Skeletal muscle cell (primary cell): ENCODE measurements around the gene DBN1.
"Not testable (repeated sequence)": the region's sequence is repeated elsewhere in the genome, so short reads cannot be mapped to it uniquely, and the experiment has no call there.

ENCODE experiments used
- DNase-seq: peaks from one replicate; pipeline ENCODE4 v3.0.0-alpha.2; 2010; ENCODE audit warnings: low read depth
- H3K4me3 ChIP-seq: 2 replicates; pipeline ENCODE4 v1.5.1; 2011; ENCODE audit warnings: low read depth, mild to moderate bottlenecking, control low read depth, low read length, moderate library complexity

Gene DBN1

DNA sequence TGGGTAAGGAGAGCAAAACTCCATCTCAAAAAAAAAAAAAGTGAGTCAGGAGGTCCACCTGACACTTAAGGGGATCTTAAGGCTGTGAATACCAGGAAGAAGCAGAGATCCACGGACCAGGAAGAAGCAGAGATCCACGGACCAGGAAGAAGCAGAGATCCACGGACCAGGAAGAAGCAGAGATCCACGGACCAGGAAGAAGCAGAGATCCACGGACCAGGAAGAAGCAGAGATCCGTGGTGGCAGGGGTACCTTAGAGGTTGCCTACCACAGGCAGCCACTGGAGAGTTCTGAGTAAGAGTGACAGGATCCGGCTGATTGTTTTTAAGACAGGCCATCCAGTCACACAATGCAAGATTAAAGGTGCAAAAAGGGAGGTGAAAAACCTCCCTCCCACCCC lies 53.0 kb downstream of the DBN1 start:
- DNase-seq, H3K4me3 ChIP-seq: not testable (repeated sequence)

DNA sequence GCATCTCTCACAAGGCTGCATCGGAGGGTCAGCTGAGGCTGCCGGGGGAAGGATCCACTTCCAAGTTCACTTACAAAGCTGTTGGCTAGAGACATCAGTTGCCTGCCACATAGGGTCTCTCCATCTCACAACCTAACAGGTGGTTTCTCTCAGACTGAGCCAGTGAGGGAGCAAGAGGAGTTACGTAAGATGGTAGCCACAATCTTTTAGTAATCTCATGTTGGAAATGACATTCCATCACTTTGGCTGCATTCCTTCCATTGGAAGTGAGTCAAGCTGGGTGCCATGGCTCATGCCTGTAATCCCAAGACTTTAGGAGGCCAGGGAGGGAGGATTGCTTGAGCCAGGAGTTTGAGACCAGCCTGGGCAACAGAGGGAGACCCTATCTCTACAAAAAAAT lies 54.4 kb downstream of the DBN1 start:
- no peak overlapping the region for H3K4me3 ChIP-seq
- no peak for DNase-seq

DNA sequence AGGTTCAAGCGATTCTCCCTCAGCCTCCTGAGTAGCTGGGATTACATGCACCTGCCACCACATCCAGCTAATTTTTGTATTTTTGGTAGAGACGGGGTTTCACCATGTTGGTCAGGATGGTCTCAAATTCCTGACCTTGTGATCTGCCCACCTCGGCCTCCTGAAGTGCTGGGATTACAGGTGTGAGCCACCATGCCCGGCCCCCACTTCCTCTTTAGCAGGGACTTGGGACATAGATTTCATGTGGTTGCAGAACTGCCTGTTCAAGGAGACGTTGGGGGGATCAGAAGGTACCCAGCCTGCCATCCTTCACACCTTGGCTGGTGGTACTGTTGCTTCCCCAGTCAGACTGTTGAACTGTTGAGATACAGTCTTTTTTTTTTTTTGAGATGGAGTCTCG lies 56.4 kb downstream of the DBN1 start:
- not testable (repeated sequence) for H3K4me3 ChIP-seq, DNase-seq

DNA sequence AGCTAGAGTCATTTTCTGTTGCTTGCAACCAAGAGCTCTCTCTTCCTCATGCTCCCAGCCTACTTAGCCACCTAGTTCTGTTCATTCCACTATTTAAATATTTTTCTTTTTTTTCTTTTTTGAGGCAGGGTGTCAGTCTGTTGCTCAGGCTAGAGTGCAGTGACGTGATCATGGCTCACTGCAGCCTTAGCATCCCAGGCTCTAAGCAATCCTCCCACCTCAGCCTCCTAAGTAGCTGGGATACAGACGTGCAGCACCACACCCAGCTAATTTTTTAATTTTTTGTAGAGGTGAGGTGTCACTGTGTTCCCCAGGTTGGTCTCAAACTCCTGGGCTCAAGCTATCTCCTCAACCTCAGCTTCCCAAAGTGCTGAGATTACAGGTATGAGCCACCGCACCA lies 59.0 kb downstream of the DBN1 start:
- H3K4me3 ChIP-seq = no peak overlapping the region
- no peak for DNase-seq

DNA sequence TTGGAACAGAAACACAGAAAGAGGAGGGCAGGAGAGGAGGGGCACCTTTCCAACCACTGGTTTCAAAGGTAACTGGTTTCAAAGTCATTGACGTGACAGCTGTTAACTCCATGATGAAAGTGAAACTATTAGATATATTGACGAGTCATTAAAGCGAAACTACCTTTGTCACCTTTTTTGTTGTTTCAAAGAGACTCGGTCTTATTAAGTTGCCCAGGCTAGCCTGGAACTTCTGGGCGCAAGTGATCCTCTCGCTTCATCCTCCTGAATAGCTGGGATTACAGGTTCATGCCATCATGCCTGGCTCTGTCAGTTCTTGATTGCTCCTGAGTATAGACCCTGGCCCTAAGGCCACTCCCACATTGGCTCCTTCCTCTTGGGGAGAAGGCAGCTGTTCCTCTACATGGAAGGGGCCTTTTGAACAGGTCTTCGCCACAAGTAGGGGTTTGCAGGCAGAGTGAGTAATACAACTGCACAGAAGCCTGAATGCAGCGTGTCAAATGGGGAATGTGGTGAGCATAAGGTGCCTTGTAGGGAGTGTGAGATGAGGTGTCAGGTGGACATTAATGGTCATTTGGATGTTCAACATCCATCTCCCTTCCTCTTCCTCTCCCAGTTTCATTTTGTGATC lies 60.7 kb downstream of the DBN1 start:
- no peak overlapping the region for H3K4me3 ChIP-seq
- DNase-seq = no peak

DNA sequence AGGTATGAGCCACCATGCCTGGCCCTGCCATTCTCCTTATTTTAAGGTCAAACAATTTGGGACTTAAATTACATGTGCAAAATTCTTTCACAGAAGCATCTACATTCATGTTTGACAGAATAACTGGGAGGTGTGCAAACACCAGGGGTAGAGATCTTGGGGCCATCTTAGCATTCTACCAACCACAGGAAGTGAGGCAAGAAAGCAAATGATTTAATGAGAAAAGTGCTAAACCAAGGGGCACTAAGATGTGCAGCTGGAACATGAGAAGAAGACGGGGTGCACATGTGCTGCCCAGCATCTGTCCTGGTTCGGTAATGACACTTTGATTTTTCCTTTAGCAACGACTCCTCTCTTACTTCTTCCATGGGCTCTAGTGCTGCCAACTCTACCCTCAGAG lies 62.9 kb downstream of the DBN1 start:
- DNase-seq = no peak

DNA sequence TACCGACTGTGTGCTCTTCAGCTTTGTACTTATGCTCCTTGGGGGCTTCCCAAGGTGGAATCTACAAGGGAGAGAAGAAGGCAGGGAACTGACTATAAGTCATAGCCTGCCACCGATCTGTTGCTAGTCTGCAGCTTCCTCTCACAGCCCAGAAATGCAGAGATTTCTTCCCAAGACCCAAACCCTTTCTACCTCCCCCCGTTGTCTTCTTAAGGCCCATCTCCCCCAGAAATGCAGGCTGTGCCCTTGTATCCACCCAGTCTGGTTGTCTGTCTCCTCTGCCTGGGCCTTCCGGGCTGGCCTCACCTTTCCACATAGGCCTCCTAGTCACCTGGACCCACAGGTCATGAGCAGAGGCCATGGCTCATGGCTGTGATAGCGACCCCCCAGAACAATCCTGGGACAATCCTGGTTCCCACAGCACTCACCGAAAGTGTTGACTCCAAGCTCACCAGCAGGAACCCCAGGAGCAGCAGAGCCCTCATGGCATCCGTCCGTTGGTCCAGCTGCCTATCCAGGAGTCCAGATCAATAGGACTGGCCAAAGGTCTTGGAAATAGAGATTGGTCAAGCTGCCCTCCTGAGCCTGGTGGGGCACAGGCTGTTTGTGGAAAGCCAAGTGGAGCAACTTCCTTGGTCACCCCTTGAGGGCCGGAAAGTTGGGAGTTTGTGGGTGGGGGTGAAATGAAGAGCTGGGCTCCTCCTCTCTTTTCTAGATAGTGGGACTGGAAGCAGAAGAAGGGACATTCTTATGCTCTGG lies 64.2 kb downstream of the DBN1 start, which contains the start of gene F12:
Gene F12 (minus strand): TSS at position 522 of the 759 bp plus-strand sequence. CDS start 37 bp downstream, at position 485.
- DNase-seq = no peak
- no peak within 1 kb of the TSS for H3K4me3 ChIP-seq

More for the DNA sequence above, 62.9 kb downstream of the DBN1 start:
- H3K4me3 ChIP-seq = no peak overlapping the region
